ENCODE results near the gene TIGD4.

DNA sequence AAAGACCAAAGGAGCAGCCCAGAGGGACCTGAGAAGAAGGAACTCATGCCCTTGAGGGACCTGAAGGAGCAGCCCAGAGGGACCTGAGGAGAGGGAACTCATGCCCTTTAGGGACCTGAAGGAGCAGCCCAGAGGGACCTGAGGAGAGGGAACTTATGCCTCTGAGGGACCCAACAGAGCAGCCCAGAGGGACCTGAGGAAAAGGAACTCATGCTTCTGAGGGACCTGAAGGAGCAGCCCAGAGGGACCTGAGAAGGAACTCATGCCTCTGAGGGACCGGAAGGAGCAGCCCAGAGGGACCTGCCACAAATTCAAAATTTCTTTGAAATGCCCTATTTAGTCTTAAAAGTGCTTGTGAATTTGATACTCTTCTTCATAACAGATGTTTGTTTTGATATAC, 51.2 kb downstream of the TIGD4 start:
- TF ChIP-seq ZFX (IDR thresholded peaks at IDR 0.05): no peak
- no peak for TF ChIP-seq CTCF (conservative IDR thresholded peaks at IDR 0.05)

All from C4-2B (cell line).